B cell (primary cell): ENCODE results near the gene ARNT2. TPM values are rescaled to one million over a fixed set of nuclear protein-coding genes. Genes with fewer than 3 reads are reported as not detected.

Source experiments
- ATAC-seq: fragments of 200-7000 bp; cut with Tn5 transposase; one replicate; pipeline ENCODE4 v1.10.0; 2021; ENCODE audit warnings: low read depth, mild to moderate bottlenecking, moderate number of reproducible peaks, moderate library complexity
- CTCF ChIA-PET: fragments of 350-600 bp; sonication (Branson Sonifier 250); formaldehyde crosslinking; loops from one replicate; lab custom pipeline; 2021; ENCODE audit warnings: antibody characterized with exemption, inconsistent platforms; lab: Charles Lee
- POLR2A ChIA-PET: fragments of 350-600 bp; sonication (Branson Sonifier 250); formaldehyde crosslinking; loops from one replicate; lab custom pipeline; 2021; ENCODE audit warnings: antibody characterized with exemption; lab: Charles Lee
- DNase-seq: peaks from one replicate; pipeline ENCODE4 v3.0.0; 2013
- H2AFZ ChIP-seq: 2 replicates; pipeline ENCODE4 v1.6.1; 2012; ENCODE audit warnings: mild to moderate bottlenecking, low read depth, low read length; ENCODE audit not compliant: insufficient read depth, poor library complexity, severe bottlenecking
- H3K27ac ChIP-seq, 2 donors: 1 replicate in 1 of 2; 2 replicates in 1 of 2; pipeline ENCODE4 v1.5.1; 2012 to 2013; ENCODE audit warnings: low read length in 2 of 2, mild to moderate bottlenecking in 2 of 2, moderate library complexity in 1 of 2
- H3K27me3 ChIP-seq, 4 experiments: fragments of 200-600 bp in 1 of 4; sonication (generic) in 1 of 4; replicated peaks in 1 of 4; 1 replicate in 2 of 4; 2 replicates in 2 of 4; pipeline versions ENCODE4 v1.6.1 to v1.7.0; 2013 to 2016; ENCODE audit warnings: low read length in 3 of 4, mild to moderate bottlenecking in 2 of 4, mixed read lengths in 1 of 4, moderate library complexity in 1 of 4; ENCODE audit not compliant: insufficient read depth in 4 of 4, control insufficient read depth in 3 of 4; ENCODE audit errors: control extremely low read depth in 1 of 4
- H3K36me3 ChIP-seq, 2 experiments: replicated peaks in 1 of 2; 1 replicate in 1 of 2; 2 replicates in 1 of 2; pipeline versions ENCODE4 v1.6.1 to v1.7.1; 2013; ENCODE audit warnings: low read length in 1 of 2; ENCODE audit not compliant: insufficient read depth in 2 of 2, control insufficient read depth in 1 of 2; ENCODE audit errors: control extremely low read depth in 1 of 2, extremely low read depth in 1 of 2
- H3K4me1 ChIP-seq, 2 donors: fragments of 200-600 bp in 1 of 2; sonication (generic) in 1 of 2; 1 replicate in 1 of 2; 2 replicates in 1 of 2; pipeline versions ENCODE4 v1.5.1 to v1.6.1; 2013 to 2017; ENCODE audit warnings: low read length in 2 of 2; ENCODE audit not compliant: control insufficient read depth in 2 of 2, insufficient read depth in 2 of 2
- H3K4me2 ChIP-seq: replicated peaks from 2 replicates; pipeline ENCODE3; 2012; ENCODE audit warnings: mild to moderate bottlenecking, low read depth, low read length; ENCODE audit not compliant: poor library complexity, severe bottlenecking
- H3K4me3 ChIP-seq, 5 experiments: fragments of 200-600 bp in 1 of 5; sonication (generic) in 1 of 5; 1 replicate in 3 of 5; 2 replicates in 2 of 5; pipeline versions ENCODE4 v1.5.1 to v1.7.0; 2011 to 2016; ENCODE audit warnings: low read length in 4 of 5, mild to moderate bottlenecking in 4 of 5, low read depth in 2 of 5, control low read depth in 1 of 5, moderate library complexity in 1 of 5; ENCODE audit not compliant: insufficient read depth in 1 of 5; ENCODE audit errors: control extremely low read depth in 1 of 5, extremely low read depth in 1 of 5
- H3K79me2 ChIP-seq: fragments of 200-600 bp; sonication (generic); one replicate; pipeline ENCODE4 v1.6.0; 2016; ENCODE audit warnings: low read length; ENCODE audit not compliant: control insufficient read depth, insufficient read depth
- H3K9ac ChIP-seq: fragments of 200-600 bp; sonication (generic); 2 replicates; pipeline ENCODE4 v1.6.1; 2017; ENCODE audit warnings: mild to moderate bottlenecking, low read length, moderate library complexity
- H3K9me3 ChIP-seq, 3 donors: one replicate each; pipeline versions ENCODE4 v1.6.1 to v1.7.1; 2013; ENCODE audit warnings: low read length in 2 of 3; ENCODE audit not compliant: control insufficient read depth in 2 of 3, insufficient read depth in 1 of 3; ENCODE audit errors: control extremely low read depth in 1 of 3
- H4K20me1 ChIP-seq: 2 replicates; pipeline ENCODE4 v1.6.0; 2012; ENCODE audit warnings: mild to moderate bottlenecking, low read length; ENCODE audit not compliant: insufficient read depth, control insufficient read depth, poor library complexity, severe bottlenecking
- H3K27ac Mint-ChIP-seq: one replicate; pipeline ENCODE4 v1.8.0; 2021; ENCODE audit warnings: mixed read lengths
- H3K27me3 Mint-ChIP-seq: one replicate; pipeline ENCODE4 v1.8.0; 2021; ENCODE audit warnings: mixed read lengths
- H3K4me1 Mint-ChIP-seq: one replicate; pipeline ENCODE4 v1.8.0; 2021; ENCODE audit warnings: mixed read lengths
- H3K4me3 Mint-ChIP-seq: one replicate; pipeline ENCODE4 v1.8.0; 2021; ENCODE audit warnings: mixed read lengths
- H3K9me3 Mint-ChIP-seq: one replicate; pipeline ENCODE4 v1.8.0; 2022; ENCODE audit warnings: mixed read lengths; ENCODE audit not compliant: insufficient read depth
- CTCF ChIP-seq: fragments of 200-600 bp; IDR thresholded peaks from one replicate; pipeline ENCODE4 v1.8.0; 2022; ENCODE audit warnings: antibody characterized with exemption, mild to moderate bottlenecking
- EZH2 ChIP-seq: IDR thresholded peaks from 2 replicates; pipeline ENCODE4 v1.6.1; 2012; ENCODE audit warnings: borderline replicate concordance, low read depth, mild to moderate bottlenecking, moderate library complexity, low read length; ENCODE audit not compliant: insufficient read depth, poor library complexity, severe bottlenecking
- WGBS: methylation state at CpG from one replicate; pipeline ENCODE4 v1.1.5; 2013; ENCODE audit warnings: missing lambda C conversion rate; ENCODE audit not compliant: insufficient coverage; 5-methylcytosine and 5-hydroxymethylcytosine counted together
- intact Hi-C: fragments of 100-400 bp; cut with micrococcal nuclease; formaldehyde crosslinking; loops from one replicate; pipeline ENCODE4 v1.10.0; 2022
- polyA plus RNA-seq: library from polyadenylated mRNA; depleted of rRNA; stranded (reverse); fragments of >200 nt; gene quantifications from 2 replicates; pipeline ENCODE4 v1.2.3, GENCODE V29; 2012
- total RNA-seq, 2 donors: library from RNA; stranded (reverse); fragments of 120-200 nt in 1 of 2; gene quantifications; 1 replicate in 1 of 2; 2 replicates in 1 of 2; pipeline versions ENCODE4 v1.2.3 to v1.2.4, GENCODE V29; 2013 to 2022

Gene ARNT2
- total and polyA plus RNA-seq, 2 donors (not counting 1 experiment from before 2014, with no cell fraction given) = not detected

GRCh38 chr15:80536231-80536630, 132.0 kb downstream of the ARNT2 start:
- Histone ChIP-seq H3K4me3 (no peak overlapping the region), H3K36me3 (no peaks in the 10 kb centered on the region), H3K9me3 (peaks cover 0 to 3% (median 1%) of the 10 kb centered on the region in 3 donors), H3K4me2 (no peak overlapping the region), H4K20me1 (no peaks in the 10 kb centered on the region), H3K27me3 (no peaks in the 10 kb centered on the region), H3K9ac (no peak overlapping the region), H3K79me2 (no peaks in the 10 kb centered on the region), H2AFZ (no peak overlapping the region), H3K27ac (no peak overlapping the region), H3K4me1 (no peaks in the 10 kb centered on the region)
- WGBS = 100% methylated on average over 1 of the region's 5 CpGs
- TF ChIP-seq CTCF = no peak
- no peak for TF ChIP-seq EZH2
- H3K27ac Mint-ChIP-seq = no peak overlapping the region
- CTCF ChIA-PET = no interaction called here
- ATAC-seq = no peak
- peaks cover 7% of the 10 kb centered on the region for H3K9me3 Mint-ChIP-seq
- intact Hi-C loops = no loop called here
- POLR2A ChIA-PET = no interaction called here
- H3K4me3 Mint-ChIP-seq = no peak overlapping the region
- H3K4me1 Mint-ChIP-seq = no peaks in the 10 kb centered on the region
- no peak for DNase-seq
- peaks cover 40% of the 10 kb centered on the region for H3K27me3 Mint-ChIP-seq

- Histone ChIP-seq H3K9me3 (peaks cover 0 to 3% (median 1%) of the 10 kb centered on the region in 3 donors), H3K4me1 (no peaks in the 10 kb centered on the region), H4K20me1 (no peaks in the 10 kb centered on the region), H3K27me3 (no peaks in the 10 kb centered on the region), H3K36me3 (no peaks in the 10 kb centered on the region), H3K4me2 (no peak overlapping the region), H3K27ac (no peak overlapping the region), H2AFZ (no peak overlapping the region), H3K4me3 (no peak overlapping the region), H3K79me2 (no peaks in the 10 kb centered on the region), H3K9ac (no peak overlapping the region)
- Mint-ChIP-seq H3K9me3 (peaks cover 7% of the 10 kb centered on the region), H3K27ac (no peak overlapping the region), H3K27me3 (peaks cover 36% of the 10 kb centered on the region), H3K4me1 (no peaks in the 10 kb centered on the region), H3K4me3 (no peak overlapping the region)
- no peak for TF ChIP-seq CTCF
- no peak for DNase-seq
- no peak for ATAC-seq
- 94% methylated on average over 2 of the region's 2 CpGs for WGBS
- intact Hi-C loops = no loop called here
- ChIA-PET POLR2A (no interaction called here), CTCF (no interaction called here)
Observed at GRCh38 chr15:80536716-80537115, 132.5 kb downstream of the ARNT2 start.
